GM12878 (cell line): ENCODE results near the gene CCDC15. TPM values are rescaled to one million over a fixed set of nuclear protein-coding genes. Genes with fewer than 3 reads are reported as not detected.

Experiments used
- ATAC-seq: fragments of 200-7000 bp; cut with Tn5 transposase; 3 replicates; pipeline ENCODE4 v1.9.1; 2020; ENCODE audit warnings: mild to moderate bottlenecking, moderate library complexity
- BruUV-seq: library from RNA; stranded (reverse); fragments of 400-500 nt; replicated peaks from 2 replicates; lab custom pipeline; 2021; lab: Mats Ljungman, UMichigan
- CTCF ChIA-PET: fragments of 300-600 bp; sonication (Branson Sonifier 250); formaldehyde crosslinking; extraction: SDS; loops from one replicate; lab custom pipeline; 2021; ENCODE audit warnings: inconsistent platforms; lab: Yijun Ruan, JAX
- POLR2A ChIA-PET: fragments of 350-600 bp; formaldehyde crosslinking; extraction: SDS; loops from one replicate; lab custom pipeline; 2021; ENCODE audit warnings: inconsistent platforms; lab: Charles Lee
- RAD21 ChIA-PET: fragments of 300-600 bp; sonication (Branson Sonifier 250); formaldehyde crosslinking; loops from one replicate; lab custom pipeline; 2023; ENCODE audit warnings: antibody characterized with exemption; ENCODE audit not compliant: unreplicated experiment; lab: Charles Lee
- SMC1A ChIA-PET: fragments of 300-600 bp; sonication (Branson Sonifier 250); formaldehyde crosslinking; loops from one replicate; lab custom pipeline; 2023; ENCODE audit not compliant: unreplicated experiment, uncharacterized antibody; lab: Charles Lee
- DNase-seq: peaks from one replicate; pipeline ENCODE4 v3.0.0-alpha.2; 2011; ENCODE audit warnings: low read depth, low spot score
- FAIRE-seq: peaks from 3 replicates; lab custom pipeline; 2011; peaks lifted over from hg19 to GRCh38; lab: Jason Lieb, UNC
- H2AFZ ChIP-seq: 2 replicates; pipeline ENCODE4 v1.6.0; 2011; ENCODE audit warnings: low read depth, low read length, control low read depth; ENCODE audit not compliant: control insufficient read depth
- H3K27ac ChIP-seq: 2 replicates; pipeline ENCODE4 v1.5.1; 2011; ENCODE audit warnings: control low read depth; ENCODE audit not compliant: control insufficient read depth, insufficient read depth
- H3K27me3 ChIP-seq, 2 experiments: replicated peaks in 1 of 2; 2 replicates each; pipeline versions ENCODE4 v1.6.0 to v1.6.1; 2011; ENCODE audit warnings: low read length in 1 of 2; ENCODE audit not compliant: control insufficient read depth in 2 of 2, insufficient read depth in 2 of 2
- H3K36me3 ChIP-seq, 2 experiments: 2 replicates each; pipeline ENCODE4 v1.5.1; 2011; ENCODE audit warnings: low read length in 1 of 2; ENCODE audit not compliant: control insufficient read depth in 2 of 2, insufficient read depth in 2 of 2
- H3K4me1 ChIP-seq: 2 replicates; pipeline ENCODE4 v1.6.1; 2011; ENCODE audit warnings: mild to moderate bottlenecking, low read length, moderate library complexity, mixed read lengths; ENCODE audit not compliant: control insufficient read depth, insufficient read depth
- H3K4me2 ChIP-seq: 2 replicates; pipeline ENCODE4 v1.6.0; 2011; ENCODE audit warnings: control low read depth; ENCODE audit not compliant: control insufficient read depth, insufficient read depth
- H3K4me3 ChIP-seq: fragments of 200-600 bp; sonication (generic); 2 replicates; pipeline ENCODE4 v1.5.1; 2016
- H3K79me2 ChIP-seq: 2 replicates; pipeline ENCODE4 v1.6.0; 2011; ENCODE audit warnings: low read length; ENCODE audit not compliant: control insufficient read depth, insufficient read depth
- H3K9ac ChIP-seq: 2 replicates; pipeline ENCODE4 v1.8.0; 2011; ENCODE audit warnings: low read length, control low read depth, mixed read lengths; ENCODE audit not compliant: control insufficient read depth, insufficient read depth
- H3K9me3 ChIP-seq: replicated peaks from 3 replicates; pipeline ENCODE4 v1.5.1; 2011; ENCODE audit warnings: mild to moderate bottlenecking, low read length; ENCODE audit not compliant: control insufficient read depth, insufficient read depth
- H4K20me1 ChIP-seq: 2 replicates; pipeline ENCODE4 v1.6.0; 2011; ENCODE audit not compliant: control insufficient read depth, insufficient read depth
- BCL11A ChIP-seq: IDR thresholded peaks from 2 replicates; pipeline ENCODE4 v1.6.1; 2011; ENCODE audit warnings: low read depth, low read length
- CBX3 ChIP-seq: fragments of 200-600 bp; sonication (generic); IDR thresholded peaks from 2 replicates; pipeline ENCODE4 v1.6.1; 2016; ENCODE audit warnings: low read depth, borderline replicate concordance
- CEBPZ ChIP-seq: fragments of 150-350 bp; IDR thresholded peaks from 2 replicates; pipeline ENCODE4 v1.6.1; 2016; ENCODE audit warnings: low read depth, low read length
- CHD1 ChIP-seq: IDR thresholded peaks from 2 replicates; pipeline ENCODE4 v1.6.1; 2012; ENCODE audit warnings: low read depth, low read length, improper control_type of control experiment
- E2F4 ChIP-seq: IDR thresholded peaks from 2 replicates; pipeline ENCODE4 v1.6.1; 2012; ENCODE audit warnings: low read depth, low read length, improper control_type of control experiment
- EED ChIP-seq: sonication (generic); IDR thresholded peaks from 2 replicates; pipeline ENCODE4 v1.6.1; 2016; ENCODE audit warnings: antibody characterized with exemption, low read depth
- LARP7 ChIP-seq: fragments of 450-650 bp; IDR thresholded peaks from 2 replicates; pipeline ENCODE4 v1.6.1; 2017; ENCODE audit warnings: mild to moderate bottlenecking
- MTA3 ChIP-seq: IDR thresholded peaks from 2 replicates; pipeline ENCODE4 v1.6.1; 2012; ENCODE audit warnings: low read length, inconsistent platforms, borderline replicate concordance
- NFIC ChIP-seq: IDR thresholded peaks from 2 replicates; pipeline ENCODE4 v1.6.1; 2012; ENCODE audit warnings: low read depth, mild to moderate bottlenecking, inconsistent platforms, low read length, moderate library complexity
- RAD21 ChIP-seq: IDR thresholded peaks from 2 replicates; pipeline ENCODE4 v1.6.1; 2011; ENCODE audit warnings: mild to moderate bottlenecking, low read depth, low read length, moderate library complexity; ENCODE audit not compliant: insufficient read depth
- RB1 ChIP-seq: fragments of 450-650 bp; formaldehyde crosslinking; IDR thresholded peaks from 2 replicates; pipeline ENCODE4 v1.6.1; 2017; ENCODE audit warnings: mild to moderate bottlenecking, borderline replicate concordance
- SREBF1 ChIP-seq: IDR thresholded peaks from 2 replicates; pipeline ENCODE4 v1.6.1; 2012; ENCODE audit warnings: mild to moderate bottlenecking, low read length
- SUPT20H ChIP-seq: IDR thresholded peaks from 2 replicates; pipeline ENCODE4 v1.6.1; 2011; ENCODE audit warnings: low read depth, mild to moderate bottlenecking, low read length, moderate library complexity, borderline replicate concordance; ENCODE audit not compliant: control insufficient read depth
- USF1 ChIP-seq: IDR thresholded peaks from 2 replicates; pipeline ENCODE4 v1.6.1; 2011; ENCODE audit warnings: borderline replicate concordance, low read depth, mild to moderate bottlenecking, moderate library complexity, mixed read lengths, low read length; ENCODE audit not compliant: insufficient read depth; ENCODE audit errors: extremely low read length
- ZNF207 ChIP-seq: fragments of 450-650 bp; IDR thresholded peaks from 2 replicates; pipeline ENCODE4 v1.6.1; 2014; ENCODE audit warnings: antibody characterized with exemption, mild to moderate bottlenecking, borderline replicate concordance
- ZNF217 ChIP-seq: fragments of 450-650 bp; IDR thresholded peaks from 2 replicates; pipeline ENCODE4 v1.6.1; 2017; ENCODE audit warnings: antibody characterized with exemption, mild to moderate bottlenecking
- ZNF24 ChIP-seq: fragments of 450-650 bp; IDR thresholded peaks from 2 replicates; pipeline ENCODE4 v1.6.1; 2017; ENCODE audit warnings: antibody characterized with exemption, mild to moderate bottlenecking
- WGBS: methylation state at CpG from one replicate; pipeline ENCODE4 v1.1.6; 2016; ENCODE audit warnings: low lambda C conversion rate; ENCODE audit not compliant: insufficient replicate concordance, insufficient coverage; ENCODE audit errors: missing lambda C conversion rate; 5-methylcytosine and 5-hydroxymethylcytosine counted together
- in situ Hi-C: fragments of 300-500 bp; cut with MboI; formaldehyde crosslinking; loops from 9 replicates; pipeline ENCODE4 v1.14.3; 2018; ENCODE audit warnings: mixed read lengths
- intact Hi-C: fragments of 100-400 bp; cut with micrococcal nuclease; formaldehyde crosslinking; loops from one replicate; pipeline ENCODE4 v1.14.2; 2022; ENCODE audit not compliant: unreplicated experiment
- polyA plus RNA-seq, 11 experiments: library from polyadenylated mRNA; depleted of rRNA in 4 of 11; unstranded in 6 of 11; stranded (reverse) in 5 of 11; fragments of >200 nt; fragmentation: Nextera tagmentation in 4 of 11; fragmentation: Illumina TruSeq in 1 of 11; extraction: Ambion mirVana in 4 of 11; extraction: Trizol in 1 of 11; gene quantifications; 1 replicate in 1 of 11; 2 replicates in 10 of 11; pipeline versions ENCODE4 v1.2.1 to v1.2.3, GENCODE V29; 2011 to 2016; ENCODE audit warnings: inconsistent platforms in 2 of 11, missing spikeins in 2 of 11, low read depth in 1 of 11
- total RNA-seq, 4 experiments: library from RNA; depleted of rRNA in 3 of 4; stranded (reverse); fragments of >200 nt in 3 of 4; fragmentation: Illumina TruSeq in 1 of 4; extraction: Trizol in 1 of 4; gene quantifications; 2 replicates each; pipeline versions ENCODE4 v1.2.1 to v1.2.3, GENCODE V29; 2013 to 2021
- TF ChIP-seq, protein P1 (sequence below): IDR thresholded peaks from 2 replicates; pipeline ENCODE4 v1.6.1; 2011; ENCODE audit warnings: low read depth, mild to moderate bottlenecking, low read length, moderate library complexity, borderline replicate concordance; ENCODE audit errors: extremely low read depth

Gene CCDC15
- total and polyA plus RNA-seq, 10 of the 15 experiments (the other 5 are each of a cell fraction or from before 2014, with no cell fraction given) = 2.0 to 5.3 (median 3.3) TPM

DNA sequence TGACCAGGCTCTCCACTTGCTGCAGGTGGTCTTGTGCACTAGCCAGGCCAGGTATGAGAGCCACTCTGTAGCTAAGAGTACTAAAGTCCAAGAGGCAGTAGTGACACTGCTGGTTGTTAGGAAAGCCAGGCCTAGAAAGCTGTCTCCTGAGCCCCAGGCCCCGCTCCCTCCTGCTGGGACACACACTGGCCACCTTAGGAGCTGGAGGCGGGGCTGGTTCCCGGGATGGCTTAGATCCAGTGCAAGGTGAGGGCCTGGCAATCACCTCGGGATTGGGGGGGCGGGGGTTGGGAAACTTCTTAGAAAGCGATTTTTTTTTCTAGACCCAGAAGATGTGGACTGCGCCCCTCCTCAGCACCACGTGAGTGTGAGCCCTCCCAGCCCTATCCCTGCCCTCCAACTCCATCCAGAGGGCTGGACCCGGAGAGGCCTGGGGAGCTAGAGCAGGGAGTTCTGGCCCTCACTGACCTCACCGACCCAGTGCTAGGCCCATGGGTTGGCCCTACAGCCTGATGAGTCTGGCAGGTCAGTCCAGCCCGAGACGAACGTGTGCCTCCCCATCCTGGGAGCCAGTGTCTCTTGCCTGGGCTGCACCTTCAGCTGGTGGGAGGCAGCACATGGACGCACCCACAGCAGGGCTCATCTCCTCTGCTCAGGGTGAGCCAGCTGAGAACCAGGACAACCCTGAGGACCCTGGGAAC, 127.2 kb downstream of the CCDC15 start:
- H3K27me3 ChIP-seq = no peaks in the 10 kb centered on the region
- ChIA-PET POLR2A (no interaction called here), CTCF (interaction anchor here (0.9 kb wide), 1 partner anchor 10 kb away, joined by 4 read pairs; no protein-coding TSS in a partner anchor), RAD21 (interaction anchor here (0.8 kb wide), 1 partner anchor 73 kb away, joined by 3 read pairs; no protein-coding TSS in a partner anchor), SMC1A (interaction anchor here (0.7 kb wide), 1 partner anchor 17 kb away, joined by 3 read pairs; no protein-coding TSS in a partner anchor)
- no TSS peak for BruUV-seq
- H3K9me3 ChIP-seq = no peaks in the 10 kb centered on the region
- no peak overlapping the region for H3K4me2 ChIP-seq
- no peaks in the 10 kb centered on the region for H3K79me2 ChIP-seq
- intact Hi-C loops = no loop called here
- FAIRE-seq = no peak
- H4K20me1 ChIP-seq = no peaks in the 10 kb centered on the region
- no peak overlapping the region for H3K9ac ChIP-seq
- in situ Hi-C loops = no loop called here
- 64% methylated on average over 14 of the region's 14 CpGs for WGBS
- DNase-seq = no peak
- no peaks in the 10 kb centered on the region; a peak in 1 of 4 replicates for H3K36me3 ChIP-seq
- no peak for ATAC-seq
- H3K4me3 ChIP-seq = no peak overlapping the region
- no peak overlapping the region for H3K27ac ChIP-seq
- H3K4me1 ChIP-seq = no peaks in the 10 kb centered on the region
- H2AFZ ChIP-seq = no peak overlapping the region
- TF ChIP-seq ZNF217 = no peak
- no peak for TF ChIP-seq CEBPZ
- no peak for TF ChIP-seq SUPT20H
- no peak for TF ChIP-seq ZNF24
- no peak for TF ChIP-seq SREBF1
- TF ChIP-seq MTA3 = no peak
- TF ChIP-seq CHD1 = no peak
- no peak for TF ChIP-seq EED
- TF ChIP-seq LARP7 = no peak
- no peak for TF ChIP-seq RAD21
- TF ChIP-seq E2F4 = no peak
- no peak for TF ChIP-seq NFIC
- TF ChIP-seq BCL11A = no peak
- no peak for TF ChIP-seq RB1
- no peak for TF ChIP-seq CBX3
- TF ChIP-seq, protein P1, sequence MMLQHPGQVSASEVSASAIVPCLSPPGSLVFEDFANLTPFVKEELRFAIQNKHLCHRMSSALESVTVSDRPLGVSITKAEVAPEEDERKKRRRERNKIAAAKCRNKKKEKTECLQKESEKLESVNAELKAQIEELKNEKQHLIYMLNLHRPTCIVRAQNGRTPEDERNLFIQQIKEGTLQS = no peak
- TF ChIP-seq ZNF207 = no peak
- TF ChIP-seq USF1 = no peak
